Liver (tissue), 9 donors: ENCODE results near the gene EXOC3L2. TPM values are rescaled to one million over a fixed set of nuclear protein-coding genes. Genes with fewer than 3 reads are reported as not detected.

Experiments used
- DNase-seq: peaks from one replicate; pipeline ENCODE4 v3.0.0-alpha.2; 2017; ENCODE audit warnings: low spot score
- H3K27ac ChIP-seq, 2 donors: one replicate each; pipeline ENCODE4 v1.7.0; 2013; ENCODE audit warnings: inconsistent platforms in 2 of 2, low read length in 2 of 2, control low read depth in 1 of 2, low read depth in 1 of 2, mild to moderate bottlenecking in 1 of 2
- H3K27me3 ChIP-seq, 4 donors: one replicate each; pipeline versions ENCODE4 v1.6.1 to v1.7.0; 2013; ENCODE audit warnings: low read length in 3 of 4, inconsistent platforms in 1 of 4, mild to moderate bottlenecking in 1 of 4, moderate library complexity in 1 of 4; ENCODE audit not compliant: control insufficient read depth in 4 of 4, insufficient read depth in 4 of 4
- H3K36me3 ChIP-seq, 4 donors: one replicate each; pipeline versions ENCODE4 v1.6.1 to v1.7.0; 2013; ENCODE audit warnings: low read length in 3 of 4, mild to moderate bottlenecking in 3 of 4, low read depth in 1 of 4, moderate library complexity in 1 of 4; ENCODE audit not compliant: control insufficient read depth in 4 of 4, insufficient read depth in 3 of 4
- H3K4me1 ChIP-seq, 4 donors: one replicate each; pipeline versions ENCODE4 v1.6.1 to v1.7.0; 2013; ENCODE audit warnings: low read length in 3 of 4, mild to moderate bottlenecking in 3 of 4, moderate library complexity in 1 of 4; ENCODE audit not compliant: control insufficient read depth in 4 of 4, insufficient read depth in 4 of 4
- H3K4me3 ChIP-seq, 3 donors: one replicate each; pipeline versions ENCODE4 v1.6.1 to v1.7.0; 2013; ENCODE audit warnings: low read length in 3 of 3, control low read depth in 1 of 3, low read depth in 1 of 3, mild to moderate bottlenecking in 1 of 3
- H3K9ac ChIP-seq, 2 donors: one replicate each; pipeline ENCODE4 v1.7.0; 2013; ENCODE audit warnings: low read length in 2 of 2, mild to moderate bottlenecking in 2 of 2, moderate library complexity in 2 of 2, control low read depth in 1 of 2, low read depth in 1 of 2
- H3K9me3 ChIP-seq, 4 donors: one replicate each; pipeline versions ENCODE4 v1.6.1 to v1.7.0; 2013; ENCODE audit warnings: low read length in 3 of 4; ENCODE audit not compliant: control insufficient read depth in 4 of 4
- EGR1 ChIP-seq, 2 donors: IDR thresholded peaks; 2 replicates each; pipeline ENCODE4 v1.6.1; 2016 to 2018; ENCODE audit warnings: antibody characterized with exemption in 2 of 2, low read depth in 2 of 2
- FOXA1 ChIP-seq: IDR thresholded peaks from 2 replicates; pipeline ENCODE4 v1.6.1; 2016; ENCODE audit warnings: antibody characterized with exemption
- HNF4A ChIP-seq, 2 donors: conservative IDR thresholded peaks; 2 replicates each; pipeline ENCODE4 v1.6.1; 2016; ENCODE audit warnings: antibody characterized with exemption in 2 of 2, mild to moderate bottlenecking in 2 of 2
- MAX ChIP-seq: IDR thresholded peaks from 2 replicates; pipeline ENCODE4 v1.6.1; 2016; ENCODE audit warnings: antibody characterized with exemption
- NR2F2 ChIP-seq: IDR thresholded peaks from 2 replicates; pipeline ENCODE4 v1.6.1; 2016; ENCODE audit warnings: antibody characterized with exemption
- RAD21 ChIP-seq, 2 donors: IDR thresholded peaks; 2 replicates each; pipeline ENCODE4 v1.6.1; 2016; ENCODE audit warnings: antibody characterized with exemption in 2 of 2, mild to moderate bottlenecking in 2 of 2
- SP1 ChIP-seq: IDR thresholded peaks from 2 replicates; pipeline ENCODE4 v1.6.1; 2018; ENCODE audit warnings: antibody characterized with exemption, mild to moderate bottlenecking
- TAF1 ChIP-seq: conservative IDR thresholded peaks from 2 replicates; pipeline ENCODE4 v1.6.1; 2016; ENCODE audit warnings: antibody characterized with exemption, mild to moderate bottlenecking
- YY1 ChIP-seq: IDR thresholded peaks from 2 replicates; pipeline ENCODE4 v1.6.1; 2016; ENCODE audit warnings: antibody characterized with exemption, mild to moderate bottlenecking
- WGBS: extraction: QIAGEN DNeasy Blood & Tissue Kit; methylation state at CpG from one replicate; pipeline ENCODE4 v1.1.7; 2013; 5-methylcytosine and 5-hydroxymethylcytosine counted together
- polyA plus RNA-seq, 2 donors: library from polyadenylated mRNA; stranded (reverse) in 1 of 2; unstranded in 1 of 2; fragments of 200-250 nt in 1 of 2; fragments of >200 nt in 1 of 2; fragmentation: Nextera tagmentation in 1 of 2; extraction: Ambion mirVana in 1 of 2; gene quantifications; one replicate each; pipeline versions ENCODE4 v1.2.1 to v1.2.3, GENCODE V29; 2013 to 2015
- total RNA-seq, 2 donors: library from RNA; depleted of rRNA; stranded (reverse); fragments of >200 nt; gene quantifications; one replicate each; pipeline ENCODE4 v1.2.3, GENCODE V29; 2014
- TF ChIP-seq, protein P1 (sequence below): fragments of 150-350 bp; IDR thresholded peaks from 2 replicates; pipeline ENCODE4 v1.5.1; 2017; ENCODE audit warnings: improper control_type of control experiment, low read depth, low read length; ENCODE audit not compliant: missing input control
- TF ChIP-seq, protein P2 (sequence below): IDR thresholded peaks from 2 replicates; pipeline ENCODE4 v1.6.1; 2016; ENCODE audit warnings: antibody characterized with exemption
- TF ChIP-seq, protein P3 (sequence below): IDR thresholded peaks from 2 replicates; pipeline ENCODE4 v1.6.1; 2016; ENCODE audit warnings: antibody characterized with exemption, mild to moderate bottlenecking
- donor health status: healthy.
- donor health status: healthy.
- donor health status: healthy.
- donor health status: healthy.
- donor health status: healthy.

The EXOC3L2 gene
- total and polyA plus RNA-seq, 4 donors = 1.3 to 7.3 (median 4.1) TPM

GRCh38 chr19:45222724-45223123 lies 22.5 kb downstream of the EXOC3L2 start:
- H3K27me3 ChIP-seq = no peaks in the 10 kb centered on the region
- H3K4me3 ChIP-seq = no peak overlapping the region
- no peak overlapping the region for H3K27ac ChIP-seq
- no peaks in the 10 kb centered on the region for H3K36me3 ChIP-seq
- TF ChIP-seq, protein P1, sequence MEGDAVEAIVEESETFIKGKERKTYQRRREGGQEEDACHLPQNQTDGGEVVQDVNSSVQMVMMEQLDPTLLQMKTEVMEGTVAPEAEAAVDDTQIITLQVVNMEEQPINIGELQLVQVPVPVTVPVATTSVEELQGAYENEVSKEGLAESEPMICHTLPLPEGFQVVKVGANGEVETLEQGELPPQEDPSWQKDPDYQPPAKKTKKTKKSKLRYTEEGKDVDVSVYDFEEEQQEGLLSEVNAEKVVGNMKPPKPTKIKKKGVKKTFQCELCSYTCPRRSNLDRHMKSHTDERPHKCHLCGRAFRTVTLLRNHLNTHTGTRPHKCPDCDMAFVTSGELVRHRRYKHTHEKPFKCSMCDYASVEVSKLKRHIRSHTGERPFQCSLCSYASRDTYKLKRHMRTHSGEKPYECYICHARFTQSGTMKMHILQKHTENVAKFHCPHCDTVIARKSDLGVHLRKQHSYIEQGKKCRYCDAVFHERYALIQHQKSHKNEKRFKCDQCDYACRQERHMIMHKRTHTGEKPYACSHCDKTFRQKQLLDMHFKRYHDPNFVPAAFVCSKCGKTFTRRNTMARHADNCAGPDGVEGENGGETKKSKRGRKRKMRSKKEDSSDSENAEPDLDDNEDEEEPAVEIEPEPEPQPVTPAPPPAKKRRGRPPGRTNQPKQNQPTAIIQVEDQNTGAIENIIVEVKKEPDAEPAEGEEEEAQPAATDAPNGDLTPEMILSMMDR = no peak
- TF ChIP-seq MAX (no peak), FOXA1 (no peak), RAD21 (IDR thresholded peaks at IDR 0.05) (no peak), EGR1 (IDR thresholded peaks at IDR 0.05; ENCODE audit: low read depth in 2 of 2) (no peak), SP1 (no peak), TAF1 (no peak)
- TF ChIP-seq, protein P2, sequence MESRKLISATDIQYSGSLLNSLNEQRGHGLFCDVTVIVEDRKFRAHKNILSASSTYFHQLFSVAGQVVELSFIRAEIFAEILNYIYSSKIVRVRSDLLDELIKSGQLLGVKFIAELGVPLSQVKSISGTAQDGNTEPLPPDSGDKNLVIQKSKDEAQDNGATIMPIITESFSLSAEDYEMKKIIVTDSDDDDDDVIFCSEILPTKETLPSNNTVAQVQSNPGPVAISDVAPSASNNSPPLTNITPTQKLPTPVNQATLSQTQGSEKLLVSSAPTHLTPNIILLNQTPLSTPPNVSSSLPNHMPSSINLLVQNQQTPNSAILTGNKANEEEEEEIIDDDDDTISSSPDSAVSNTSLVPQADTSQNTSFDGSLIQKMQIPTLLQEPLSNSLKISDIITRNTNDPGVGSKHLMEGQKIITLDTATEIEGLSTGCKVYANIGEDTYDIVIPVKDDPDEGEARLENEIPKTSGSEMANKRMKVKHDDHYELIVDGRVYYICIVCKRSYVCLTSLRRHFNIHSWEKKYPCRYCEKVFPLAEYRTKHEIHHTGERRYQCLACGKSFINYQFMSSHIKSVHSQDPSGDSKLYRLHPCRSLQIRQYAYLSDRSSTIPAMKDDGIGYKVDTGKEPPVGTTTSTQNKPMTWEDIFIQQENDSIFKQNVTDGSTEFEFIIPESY = no peak
- DNase-seq = no peak
- 84% methylated on average over 6 of the region's 6 CpGs for WGBS
- H3K9me3 ChIP-seq = no peaks in the 10 kb centered on the region
- peaks cover 0 to 2% (median 0%) of the 10 kb centered on the region in 4 donors for H3K4me1 ChIP-seq
- H3K9ac ChIP-seq = no peak overlapping the region

- H3K27ac ChIP-seq = no peak overlapping the region
- no peak for DNase-seq
- 70% methylated on average over 18 of the region's 18 CpGs for WGBS
- H3K27me3 ChIP-seq = peaks cover 0 to 3% (median 0%) of the 10 kb centered on the region in 4 donors
- TF ChIP-seq MAX (no peak), NR2F2 (no peak), YY1 (no peak)
- H3K9ac ChIP-seq = no peak overlapping the region
- no peaks in the 10 kb centered on the region for H3K9me3 ChIP-seq
- no peak overlapping the region for H3K4me3 ChIP-seq
- H3K4me1 ChIP-seq = peaks cover 0 to 9% (median 2%) of the 10 kb centered on the region in 4 donors
- H3K36me3 ChIP-seq = no peaks in the 10 kb centered on the region
These were observed 26.1 kb downstream of the EXOC3L2 start for GRCh38 chr19:45218911-45219743.

DNA sequence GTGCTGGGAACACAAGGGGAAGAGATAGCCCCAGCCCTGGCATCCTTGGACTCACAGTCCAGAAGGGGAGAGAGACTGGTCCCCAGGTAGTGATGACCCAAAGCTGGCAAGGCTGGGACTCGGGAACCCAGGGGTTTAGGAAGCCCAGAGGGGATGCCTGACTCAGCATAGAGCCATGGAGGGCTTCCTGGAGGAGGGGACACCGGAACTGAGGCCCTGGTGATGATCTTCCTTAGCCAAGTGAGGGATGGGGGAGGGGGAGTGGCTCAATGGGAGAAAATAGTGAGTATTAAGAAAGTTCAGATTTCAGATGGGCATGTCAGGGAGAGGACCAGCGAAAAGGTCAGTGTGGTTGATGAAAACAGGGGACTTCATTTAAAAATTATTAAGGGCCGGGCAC lies 26.8 kb downstream of the EXOC3L2 start:
- Histone ChIP-seq H3K9me3 (no peaks in the 10 kb centered on the region), H3K4me1 (peaks cover 0 to 9% (median 2%) of the 10 kb centered on the region in 4 donors), H3K4me3 (no peak overlapping the region), H3K36me3 (no peaks in the 10 kb centered on the region), H3K27me3 (peaks cover 0 to 3% (median 0%) of the 10 kb centered on the region in 4 donors), H3K9ac (no peak overlapping the region), H3K27ac (no peak overlapping the region)
- 52% methylated on average over 4 of the region's 4 CpGs for WGBS
- TF ChIP-seq HNF4A (conservative IDR thresholded peaks at IDR 0.05) (no peak), RAD21 (IDR thresholded peaks at IDR 0.05) (no peak)
- TF ChIP-seq, protein P3, sequence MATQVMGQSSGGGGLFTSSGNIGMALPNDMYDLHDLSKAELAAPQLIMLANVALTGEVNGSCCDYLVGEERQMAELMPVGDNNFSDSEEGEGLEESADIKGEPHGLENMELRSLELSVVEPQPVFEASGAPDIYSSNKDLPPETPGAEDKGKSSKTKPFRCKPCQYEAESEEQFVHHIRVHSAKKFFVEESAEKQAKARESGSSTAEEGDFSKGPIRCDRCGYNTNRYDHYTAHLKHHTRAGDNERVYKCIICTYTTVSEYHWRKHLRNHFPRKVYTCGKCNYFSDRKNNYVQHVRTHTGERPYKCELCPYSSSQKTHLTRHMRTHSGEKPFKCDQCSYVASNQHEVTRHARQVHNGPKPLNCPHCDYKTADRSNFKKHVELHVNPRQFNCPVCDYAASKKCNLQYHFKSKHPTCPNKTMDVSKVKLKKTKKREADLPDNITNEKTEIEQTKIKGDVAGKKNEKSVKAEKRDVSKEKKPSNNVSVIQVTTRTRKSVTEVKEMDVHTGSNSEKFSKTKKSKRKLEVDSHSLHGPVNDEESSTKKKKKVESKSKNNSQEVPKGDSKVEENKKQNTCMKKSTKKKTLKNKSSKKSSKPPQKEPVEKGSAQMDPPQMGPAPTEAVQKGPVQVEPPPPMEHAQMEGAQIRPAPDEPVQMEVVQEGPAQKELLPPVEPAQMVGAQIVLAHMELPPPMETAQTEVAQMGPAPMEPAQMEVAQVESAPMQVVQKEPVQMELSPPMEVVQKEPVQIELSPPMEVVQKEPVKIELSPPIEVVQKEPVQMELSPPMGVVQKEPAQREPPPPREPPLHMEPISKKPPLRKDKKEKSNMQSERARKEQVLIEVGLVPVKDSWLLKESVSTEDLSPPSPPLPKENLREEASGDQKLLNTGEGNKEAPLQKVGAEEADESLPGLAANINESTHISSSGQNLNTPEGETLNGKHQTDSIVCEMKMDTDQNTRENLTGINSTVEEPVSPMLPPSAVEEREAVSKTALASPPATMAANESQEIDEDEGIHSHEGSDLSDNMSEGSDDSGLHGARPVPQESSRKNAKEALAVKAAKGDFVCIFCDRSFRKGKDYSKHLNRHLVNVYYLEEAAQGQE = no peak
- DNase-seq = no peak
